Measurements from ENCODE around the gene ELAPOR1.
"Not testable (repeated sequence)": the region's sequence is repeated elsewhere in the genome, so short reads cannot be mapped to it uniquely, and the experiment has no call there.

The ELAPOR1 gene

DNA sequence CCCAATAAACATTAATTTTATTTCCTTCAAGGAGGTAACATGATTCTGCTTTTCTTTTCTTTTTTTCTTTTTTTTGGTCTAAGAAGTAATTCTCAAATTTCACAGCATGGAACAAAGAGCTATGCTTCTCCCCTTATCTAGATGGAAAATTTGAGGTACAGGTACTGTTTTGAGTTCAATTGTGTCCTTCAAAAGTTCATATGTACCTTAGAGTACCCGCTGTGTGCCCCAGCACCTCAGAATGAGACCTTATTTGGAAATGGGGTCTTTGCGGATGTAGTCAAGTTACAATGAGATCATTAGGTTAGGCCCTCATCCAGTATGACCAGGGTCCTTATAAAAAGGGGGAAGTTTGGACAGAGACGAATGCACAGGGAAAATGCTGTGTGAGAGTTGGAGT lies 22.0 kb downstream of the ELAPOR1 start:
- H3K9ac ChIP-seq (ENCODE audit: insufficient read length) = no peak overlapping the region
- H3K4me3 ChIP-seq = no peak overlapping the region
- no peak overlapping the region for H3K27ac ChIP-seq
- no peaks in the 10 kb centered on the region for H3K9me3 ChIP-seq (ENCODE audit: low read depth, low read length)
- H3K36me3 ChIP-seq (ENCODE audit: insufficient read depth, low read length) = no peaks in the 10 kb centered on the region
- no peak for TF ChIP-seq FOXP2 (optimal IDR thresholded peaks at IDR 0.05; ENCODE audit: control extremely low read depth, extremely low read length, insufficient read depth)
- no peak for TF ChIP-seq EZH2 (IDR thresholded peaks at IDR 0.05)
- no peak for TF ChIP-seq POLR2AphosphoS5 (IDR thresholded peaks at IDR 0.05; ENCODE audit: borderline replicate concordance, low read depth, low read length)
- no peak for DNase-seq (ENCODE audit: low read depth, low spot score)

DNA sequence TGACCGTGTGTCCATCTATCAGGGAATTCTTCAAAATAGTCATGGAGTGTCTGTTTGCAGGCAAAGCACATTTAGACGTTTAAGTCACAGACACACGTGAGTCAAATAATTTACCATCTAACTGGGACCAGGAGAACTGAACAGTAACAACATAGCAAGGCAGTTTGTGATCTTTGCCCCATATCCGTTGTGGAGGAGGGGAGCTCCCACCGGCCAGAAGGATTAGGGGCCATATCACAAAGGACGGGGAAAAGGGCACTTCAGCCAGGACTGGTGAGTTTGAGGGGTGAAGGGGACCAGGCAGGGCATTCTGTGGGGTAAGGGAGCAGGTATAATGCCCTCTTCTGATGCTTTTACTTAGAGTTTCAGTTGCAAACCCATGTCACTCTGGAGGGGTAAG lies 22.9 kb downstream of the ELAPOR1 start:
- H3K27ac ChIP-seq = no peak overlapping the region
- no peak for TF ChIP-seq POLR2AphosphoS5 (IDR thresholded peaks at IDR 0.05; ENCODE audit: borderline replicate concordance, low read depth, low read length)
- no peak for TF ChIP-seq EZH2 (IDR thresholded peaks at IDR 0.05)
- TF ChIP-seq FOXP2 (optimal IDR thresholded peaks at IDR 0.05; ENCODE audit: control extremely low read depth, extremely low read length, insufficient read depth) = no peak
- no peaks in the 10 kb centered on the region for H3K36me3 ChIP-seq (ENCODE audit: insufficient read depth, low read length)
- no peak overlapping the region for H3K4me3 ChIP-seq
- H3K9me3 ChIP-seq (ENCODE audit: low read depth, low read length) = no peaks in the 10 kb centered on the region
- no peak for DNase-seq (ENCODE audit: low read depth, low spot score)
- H3K9ac ChIP-seq (ENCODE audit: insufficient read length) = no peak overlapping the region

DNA sequence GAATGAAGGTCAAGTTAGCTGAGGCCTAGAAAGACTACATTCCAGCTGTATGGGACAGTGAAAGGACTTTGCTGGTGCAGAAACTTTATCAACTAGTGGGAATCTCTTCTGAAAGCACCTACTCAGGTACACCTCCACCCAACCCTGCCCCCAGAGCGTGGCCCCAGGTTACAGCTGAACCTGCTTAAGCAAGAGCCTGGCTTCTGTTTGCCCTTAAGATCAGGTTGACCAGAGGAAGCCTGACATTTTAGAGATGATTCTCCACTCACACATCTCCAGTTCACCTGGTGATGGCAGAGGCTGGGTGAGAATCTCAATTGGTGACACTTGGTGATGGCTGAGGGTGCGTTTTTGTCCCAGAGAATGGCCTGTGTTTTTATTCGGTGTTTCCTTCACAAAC lies 24.0 kb downstream of the ELAPOR1 start:
- Histone ChIP-seq H3K4me3 (no peak overlapping the region), H3K27ac (no peak overlapping the region), H3K9me3 (ENCODE audit: low read depth, low read length) (no peaks in the 10 kb centered on the region), H3K9ac (ENCODE audit: insufficient read length) (no peak overlapping the region), H3K36me3 (ENCODE audit: insufficient read depth, low read length) (no peaks in the 10 kb centered on the region)
- TF ChIP-seq POLR2AphosphoS5 (IDR thresholded peaks at IDR 0.05; ENCODE audit: borderline replicate concordance, low read depth, low read length) (no peak), FOXP2 (optimal IDR thresholded peaks at IDR 0.05; ENCODE audit: control extremely low read depth, extremely low read length, insufficient read depth) (no peak)
- DNase-seq (ENCODE audit: low read depth, low spot score) = no peak

DNA sequence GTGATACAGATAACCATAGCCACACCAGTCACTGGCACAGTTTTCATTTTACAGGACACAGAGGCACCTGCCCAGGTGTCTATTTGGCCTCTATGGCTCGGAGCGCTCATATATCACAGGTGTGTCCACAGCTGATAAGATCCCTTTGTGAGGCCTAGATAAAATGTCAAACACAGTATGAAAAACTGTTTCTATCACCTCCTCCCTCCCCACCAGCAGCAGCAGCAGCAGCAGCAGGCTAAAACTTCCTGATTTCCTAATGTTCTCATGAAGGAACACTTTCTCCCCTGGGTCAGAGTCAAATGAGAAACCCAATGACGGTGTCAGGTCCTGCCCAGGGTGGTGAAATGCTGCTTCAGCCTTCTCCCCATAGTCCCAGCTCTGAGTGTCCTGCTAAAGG lies 24.4 kb downstream of the ELAPOR1 start:
- TF ChIP-seq EZH2 (IDR thresholded peaks at IDR 0.05) (no peak), POLR2AphosphoS5 (IDR thresholded peaks at IDR 0.05; ENCODE audit: borderline replicate concordance, low read depth, low read length) (no peak), FOXP2 (optimal IDR thresholded peaks at IDR 0.05; ENCODE audit: control extremely low read depth, extremely low read length, insufficient read depth) (no peak)
- Histone ChIP-seq H3K4me3 (no peak overlapping the region), H3K9me3 (ENCODE audit: low read depth, low read length) (no peaks in the 10 kb centered on the region), H3K9ac (ENCODE audit: insufficient read length) (no peak overlapping the region), H3K36me3 (ENCODE audit: insufficient read depth, low read length) (no peaks in the 10 kb centered on the region), H3K27ac (no peak overlapping the region)
- no peak for DNase-seq (ENCODE audit: low read depth, low spot score)

DNA sequence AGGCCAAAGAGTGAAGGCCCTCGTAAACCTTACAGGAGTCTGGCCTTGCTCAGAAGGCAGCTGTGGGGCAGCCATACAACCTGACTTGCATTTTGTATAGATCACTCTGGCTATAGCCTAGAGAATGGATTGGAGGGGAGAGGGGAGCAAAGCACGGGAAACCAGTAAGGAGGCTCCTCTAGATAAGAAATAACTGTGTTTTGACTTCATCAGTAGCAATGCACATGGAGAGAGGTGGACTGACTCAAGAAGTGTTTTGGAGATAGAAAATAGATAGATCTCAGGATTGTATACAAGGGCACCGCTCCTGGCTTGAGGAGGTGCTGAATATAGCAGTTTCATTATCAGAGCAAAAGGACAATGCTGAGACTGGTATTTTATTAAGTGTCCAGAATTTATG lies 26.5 kb downstream of the ELAPOR1 start:
- TF ChIP-seq POLR2AphosphoS5 (IDR thresholded peaks at IDR 0.05; ENCODE audit: borderline replicate concordance, low read depth, low read length) (no peak), FOXP2 (optimal IDR thresholded peaks at IDR 0.05; ENCODE audit: control extremely low read depth, extremely low read length, insufficient read depth) (no peak), EZH2 (IDR thresholded peaks at IDR 0.05) (no peak)
- Histone ChIP-seq H3K4me3 (no peak overlapping the region), H3K36me3 (ENCODE audit: insufficient read depth, low read length) (no peaks in the 10 kb centered on the region), H3K27ac (no peak overlapping the region), H3K9me3 (ENCODE audit: low read depth, low read length) (no peaks in the 10 kb centered on the region), H3K9ac (ENCODE audit: insufficient read length) (no peak overlapping the region)
- no peak for DNase-seq (ENCODE audit: low read depth, low spot score)

DNA sequence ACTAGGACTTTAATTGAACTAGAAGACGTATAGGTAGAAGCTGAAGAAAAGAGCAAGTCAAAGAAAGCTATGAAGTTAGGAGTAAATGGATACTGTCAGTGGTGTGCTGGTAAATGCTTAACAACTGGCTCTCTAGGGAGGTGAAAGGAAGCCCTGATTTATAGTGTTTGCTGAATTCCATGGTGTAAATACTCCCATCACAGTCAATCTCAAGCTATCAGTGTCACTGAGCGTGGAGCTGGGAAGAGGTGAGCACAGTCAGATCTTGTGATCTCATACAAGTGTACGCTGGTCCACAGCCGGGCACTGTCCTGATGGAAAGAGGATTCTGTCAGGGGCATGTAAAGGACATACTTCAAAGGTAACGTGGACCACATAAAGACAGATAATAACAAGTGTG lies 28.3 kb downstream of the ELAPOR1 start:
- TF ChIP-seq POLR2AphosphoS5 (IDR thresholded peaks at IDR 0.05; ENCODE audit: borderline replicate concordance, low read depth, low read length) (no peak), EZH2 (IDR thresholded peaks at IDR 0.05) (no peak), FOXP2 (optimal IDR thresholded peaks at IDR 0.05; ENCODE audit: control extremely low read depth, extremely low read length, insufficient read depth) (no peak)
- no peak overlapping the region for H3K4me3 ChIP-seq
- no peak overlapping the region for H3K27ac ChIP-seq
- H3K36me3 ChIP-seq (ENCODE audit: insufficient read depth, low read length) = no peaks in the 10 kb centered on the region
- H3K9me3 ChIP-seq (ENCODE audit: low read depth, low read length) = no peaks in the 10 kb centered on the region
- no peak overlapping the region for H3K9ac ChIP-seq (ENCODE audit: insufficient read length)
- no peak for DNase-seq (ENCODE audit: low read depth, low spot score)

DNA sequence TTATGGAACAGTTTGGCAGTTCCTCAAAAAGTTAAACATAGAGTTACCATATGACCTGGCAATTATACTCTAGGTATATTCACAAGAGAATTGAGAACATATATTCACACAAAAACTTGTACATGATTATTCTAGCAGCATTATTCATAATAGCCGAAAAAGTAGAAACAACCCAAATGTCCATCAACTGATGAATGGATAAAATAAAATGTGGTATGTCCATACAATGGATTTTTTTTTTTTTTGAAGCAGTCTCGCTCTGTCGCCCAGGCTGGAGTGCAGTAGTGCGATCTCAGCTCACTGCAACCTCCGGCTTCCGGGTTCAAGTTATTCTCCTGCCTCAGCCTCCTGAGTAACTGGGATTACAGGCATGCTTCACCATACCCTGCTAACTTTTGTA lies 28.8 kb downstream of the ELAPOR1 start:
- H3K4me3 ChIP-seq; H3K36me3 ChIP-seq (ENCODE audit: insufficient read depth, low read length); H3K9ac ChIP-seq (ENCODE audit: insufficient read length); DNase-seq (ENCODE audit: low read depth, low spot score); H3K9me3 ChIP-seq (ENCODE audit: low read depth, low read length); H3K27ac ChIP-seq: not testable (repeated sequence)

DNA sequence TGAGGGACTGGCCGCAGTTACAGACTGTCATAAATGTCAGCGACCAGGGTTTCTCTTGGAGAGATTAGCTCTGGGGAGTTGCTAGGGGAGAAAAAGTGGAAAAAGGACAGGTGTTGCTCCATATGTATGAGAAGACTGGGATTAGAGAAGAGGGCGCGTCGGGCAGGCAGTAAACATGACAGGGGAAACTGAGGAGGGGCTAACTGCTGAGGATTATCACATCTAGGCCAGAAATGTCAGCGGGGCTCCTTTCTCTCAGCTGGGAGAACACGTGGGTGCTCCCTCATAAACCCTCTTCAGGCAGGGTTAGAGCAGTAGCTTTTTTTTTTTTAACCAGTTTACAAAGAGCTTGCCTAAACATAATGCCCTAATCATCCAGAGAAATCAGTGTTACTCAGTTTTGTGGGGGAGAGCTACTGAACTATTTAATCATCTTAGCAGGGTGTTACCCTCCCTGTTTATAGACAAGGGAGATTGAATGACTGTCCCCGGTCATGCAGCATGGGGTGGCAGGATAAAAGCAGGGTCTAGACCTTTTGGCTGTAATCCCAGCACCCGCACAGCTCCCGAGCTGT lies 35.2 kb downstream of the ELAPOR1 start:
- Histone ChIP-seq H3K9me3 (ENCODE audit: low read depth, low read length) (no peaks in the 10 kb centered on the region), H3K4me3 (no peak overlapping the region), H3K27ac (no peak overlapping the region), H3K36me3 (ENCODE audit: insufficient read depth, low read length) (no peaks in the 10 kb centered on the region), H3K9ac (ENCODE audit: insufficient read length) (no peak overlapping the region)
- no peak for DNase-seq (ENCODE audit: low read depth, low spot score)
- TF ChIP-seq POLR2AphosphoS5 (IDR thresholded peaks at IDR 0.05; ENCODE audit: borderline replicate concordance, low read depth, low read length) (no peak), FOXP2 (optimal IDR thresholded peaks at IDR 0.05; ENCODE audit: control extremely low read depth, extremely low read length, insufficient read depth) (no peak), EZH2 (IDR thresholded peaks at IDR 0.05) (no peak)

DNA sequence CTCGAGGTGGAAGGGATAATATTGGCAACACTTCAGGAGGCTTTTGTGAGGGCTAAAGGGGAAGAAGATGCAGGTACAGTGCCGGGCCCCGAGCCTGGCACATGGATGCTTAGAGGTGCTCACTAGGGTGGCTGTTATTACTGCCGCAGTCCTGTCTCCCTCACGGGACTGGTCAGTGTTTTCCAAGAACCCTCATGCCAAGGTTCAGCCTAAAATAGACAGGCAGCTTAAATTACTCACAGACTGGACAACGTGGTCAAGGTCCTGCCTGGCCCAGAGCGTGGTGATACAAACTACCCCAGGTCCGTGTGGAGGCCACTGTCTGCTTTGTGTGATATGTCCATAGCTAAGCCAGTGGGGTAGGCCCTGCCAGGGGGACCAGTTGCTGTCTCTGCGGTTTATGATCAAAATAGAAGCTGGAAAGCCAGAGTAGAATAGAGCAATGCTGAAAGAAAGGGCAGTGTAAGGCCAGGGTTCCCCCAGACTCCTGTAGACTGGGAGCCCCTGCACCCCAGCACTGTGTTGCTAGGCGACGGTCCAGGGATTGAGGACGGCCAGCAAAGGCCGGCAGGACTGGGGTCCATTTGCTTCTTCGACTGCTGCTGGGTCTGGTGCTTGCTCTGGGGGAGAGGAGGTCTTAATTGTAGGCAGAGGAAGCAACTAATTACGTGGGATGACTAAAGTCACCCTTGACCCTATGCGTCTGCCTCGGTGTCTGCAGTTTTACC lies 36.1 kb downstream of the ELAPOR1 start:
- TF ChIP-seq EZH2 (IDR thresholded peaks at IDR 0.05) = no peak
- no peak for TF ChIP-seq FOXP2 (optimal IDR thresholded peaks at IDR 0.05; ENCODE audit: control extremely low read depth, extremely low read length, insufficient read depth)
- TF ChIP-seq POLR2AphosphoS5 (IDR thresholded peaks at IDR 0.05; ENCODE audit: borderline replicate concordance, low read depth, low read length) = no peak
- Histone ChIP-seq H3K36me3 (ENCODE audit: insufficient read depth, low read length) (no peaks in the 10 kb centered on the region), H3K4me3 (no peak overlapping the region), H3K27ac (no peak overlapping the region), H3K9me3 (ENCODE audit: low read depth, low read length) (no peaks in the 10 kb centered on the region), H3K9ac (ENCODE audit: insufficient read length) (no peak overlapping the region)
- no peak for DNase-seq (ENCODE audit: low read depth, low spot score)

Data from SK-N-MC (cell line).